HG02763 (cell line): Measurements from ENCODE around the gene CD99.
"Not testable (repeated sequence)": the region's sequence is repeated elsewhere in the genome, so short reads cannot be mapped to it uniquely, and the experiment has no call there.

Experiments used
- ATAC-seq: cut with Tn5 transposase; IDR thresholded peaks from one replicate; pipeline ENCODE4 v1.9.1; 2021; ENCODE audit warnings: mild to moderate bottlenecking, moderate library complexity; ENCODE audit not compliant: unreplicated experiment

CD99 gene

GRCh38 chrX:2675657-2676200 lies 15.4 kb upstream of the CD99 start:
- ATAC-seq = not testable (repeated sequence)

DNA sequence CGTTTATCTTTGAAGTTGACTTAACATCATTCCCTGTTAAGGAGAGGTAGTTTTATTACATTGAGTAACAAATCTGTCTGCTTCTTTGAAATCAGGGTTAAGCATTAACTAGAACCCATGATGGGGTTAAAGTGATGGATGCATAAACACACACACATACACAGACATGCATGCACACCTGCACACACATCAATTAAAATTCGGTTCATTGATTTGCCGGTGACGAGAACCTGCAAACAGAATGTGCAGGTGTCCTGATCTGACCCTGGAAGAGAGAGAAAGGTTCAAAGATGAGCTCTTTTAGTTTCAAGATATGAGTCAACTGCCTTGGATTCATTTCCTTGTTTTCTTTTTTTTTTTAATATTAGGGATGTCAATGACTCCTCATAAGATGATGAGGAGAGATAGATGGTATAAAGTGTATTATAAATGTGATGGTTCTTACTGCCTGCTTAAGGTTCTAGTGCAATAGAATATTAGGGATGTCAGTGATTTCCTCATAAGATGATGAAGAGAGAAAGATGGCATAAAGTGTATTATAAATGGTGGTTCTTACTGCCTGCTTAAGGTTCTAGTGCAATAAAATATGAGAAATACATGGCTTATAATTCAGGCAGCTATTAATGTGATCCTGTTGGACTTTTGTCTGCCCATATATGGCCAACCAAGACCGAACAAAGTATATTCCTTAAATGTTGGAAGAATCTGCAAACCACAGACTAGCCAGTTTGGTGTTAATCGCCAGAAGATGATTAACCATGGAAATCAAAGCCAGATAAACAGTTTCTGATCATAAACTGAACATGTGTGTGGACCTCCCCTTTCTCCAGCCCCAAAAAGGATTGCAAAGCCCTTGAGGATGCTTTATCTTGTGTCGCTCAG lies 14.1 kb upstream of the CD99 start:
- ATAC-seq = no peak

DNA sequence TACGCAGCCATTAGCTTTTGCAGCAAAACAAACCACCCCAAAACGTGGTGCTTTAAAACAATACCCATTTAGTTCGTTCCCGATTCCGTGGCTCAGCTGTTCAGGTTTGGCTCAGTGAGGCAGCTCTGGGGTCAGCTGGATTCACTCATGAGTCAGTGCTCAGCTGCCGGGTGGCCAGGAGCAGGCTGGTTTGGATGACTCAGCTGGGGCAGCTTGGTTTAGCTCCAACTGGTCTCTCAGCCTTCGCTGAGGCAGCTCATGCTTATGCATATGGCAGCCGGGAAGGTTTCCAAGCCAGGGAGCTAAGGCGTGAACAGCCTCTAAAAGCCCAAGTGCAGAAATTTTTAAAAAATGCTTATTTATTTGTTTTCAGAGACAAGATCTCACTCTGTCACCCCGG lies 13.3 kb upstream of the CD99 start:
- ATAC-seq = no peak

- no peak for ATAC-seq
These were observed 12.5 kb upstream of the CD99 start for GRCh38 chrX:2678583-2678982.

DNA sequence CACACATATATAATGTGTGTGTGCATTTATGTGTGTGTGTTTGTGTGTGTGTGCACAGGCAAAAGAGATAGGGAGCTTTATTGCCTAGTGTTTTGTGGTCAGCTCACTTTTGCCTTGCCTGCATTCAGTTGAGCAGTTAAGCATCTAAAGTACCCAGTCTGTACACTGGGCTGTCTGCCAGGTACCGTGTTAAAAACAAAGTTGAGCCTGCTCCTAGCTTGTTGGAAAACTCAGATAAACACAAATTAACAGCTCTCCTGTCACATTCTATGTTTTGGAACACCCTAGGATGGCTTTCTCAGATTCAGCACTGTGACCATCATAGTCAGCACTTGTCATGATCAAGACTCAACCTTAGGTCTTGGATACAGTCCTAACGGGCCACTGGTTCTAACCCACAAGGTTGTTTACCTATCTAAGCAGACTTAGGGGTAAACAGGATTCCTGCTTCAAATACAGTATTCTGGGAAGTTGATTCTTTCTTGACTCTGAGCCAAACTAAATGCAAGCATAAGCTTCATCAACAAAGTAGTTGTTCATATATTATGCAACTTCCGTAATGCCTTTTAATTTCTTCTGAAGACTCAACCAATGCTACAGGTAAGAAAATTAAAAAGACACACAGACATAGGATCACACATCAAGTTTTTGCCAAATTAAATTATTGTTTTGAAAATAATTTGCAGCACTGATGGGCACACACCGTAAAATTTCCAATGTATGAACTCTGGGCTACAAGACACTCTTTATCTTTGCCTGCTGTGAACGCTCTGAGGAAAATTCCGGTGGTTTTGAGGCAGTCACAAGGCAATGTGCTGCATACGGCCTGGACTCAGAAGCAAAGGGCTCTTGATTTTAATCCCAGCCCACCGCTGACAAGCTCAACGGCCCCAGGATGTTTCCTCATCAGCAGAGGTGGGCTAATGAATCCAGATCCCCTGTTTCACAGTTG lies 11.3 kb upstream of the CD99 start:
- ATAC-seq = no peak

DNA sequence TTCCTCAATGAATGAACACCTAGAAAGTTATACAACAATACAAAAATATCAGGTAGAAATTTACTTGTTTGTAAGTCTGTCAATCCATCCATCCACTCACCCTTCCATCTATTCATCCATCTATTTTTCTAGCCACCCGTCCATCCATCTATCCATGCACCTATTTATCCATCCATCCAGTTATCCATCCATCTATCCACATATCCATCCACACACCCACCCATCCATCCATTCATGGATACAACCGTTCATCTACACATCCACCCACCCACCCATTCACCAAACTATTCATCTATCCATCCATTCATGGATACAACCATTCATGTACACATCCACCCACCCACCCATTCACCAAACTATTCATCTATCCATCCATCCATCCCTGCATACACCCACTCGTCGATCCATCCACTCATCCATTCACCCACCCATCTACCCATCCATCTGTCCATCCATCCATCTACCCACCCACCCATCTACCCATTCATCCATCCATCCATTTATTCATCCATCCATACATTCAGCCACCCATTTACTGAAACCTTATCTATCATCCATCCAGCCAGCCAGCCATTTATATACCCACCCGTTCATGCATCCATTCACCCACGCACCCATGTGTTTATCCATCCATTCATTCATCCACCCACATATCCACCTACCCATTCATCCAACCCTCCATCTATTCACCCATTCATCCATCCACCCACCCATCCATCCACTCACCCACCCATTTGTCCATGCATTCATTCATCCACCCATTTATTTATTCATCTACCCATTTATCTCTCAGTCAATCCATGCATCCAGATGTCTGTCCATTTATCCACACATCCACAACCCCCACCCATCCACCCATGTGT lies 10.4 kb upstream of the CD99 start:
- no peak for ATAC-seq

- ATAC-seq = no peak
These were observed 8.4 kb upstream of the CD99 start for GRCh38 chrX:2682565-2683177.

GRCh38 chrX:2684256-2684655 lies 6.8 kb upstream of the CD99 start:
- ATAC-seq = no peak

DNA sequence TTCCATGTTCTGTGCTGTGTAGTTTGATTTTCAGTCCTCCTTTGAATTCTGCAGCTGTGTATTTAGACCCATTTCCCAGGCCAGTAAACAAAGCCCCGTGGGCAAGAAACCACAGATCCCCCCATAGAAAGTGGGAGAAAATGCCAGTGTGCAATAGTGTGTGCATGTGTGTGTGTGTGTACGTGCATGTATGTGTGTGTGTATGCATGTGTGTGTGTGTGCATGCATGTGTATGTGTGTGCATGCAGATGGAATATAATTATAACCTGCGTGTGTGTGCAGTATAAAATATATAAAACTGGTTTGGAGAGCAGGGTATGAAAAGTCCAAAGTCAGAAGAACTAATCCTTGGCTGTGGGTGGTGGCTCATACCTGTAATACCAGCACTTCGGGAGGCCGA lies 5.2 kb upstream of the CD99 start:
- no peak for ATAC-seq

GRCh38 chrX:2689773-2690666 lies 1.1 kb upstream of the CD99 start:
- ATAC-seq = no peak

- no peak for ATAC-seq
These were observed 587 bp downstream of the CD99 start for GRCh38 chrX:2691543-2692220.

DNA sequence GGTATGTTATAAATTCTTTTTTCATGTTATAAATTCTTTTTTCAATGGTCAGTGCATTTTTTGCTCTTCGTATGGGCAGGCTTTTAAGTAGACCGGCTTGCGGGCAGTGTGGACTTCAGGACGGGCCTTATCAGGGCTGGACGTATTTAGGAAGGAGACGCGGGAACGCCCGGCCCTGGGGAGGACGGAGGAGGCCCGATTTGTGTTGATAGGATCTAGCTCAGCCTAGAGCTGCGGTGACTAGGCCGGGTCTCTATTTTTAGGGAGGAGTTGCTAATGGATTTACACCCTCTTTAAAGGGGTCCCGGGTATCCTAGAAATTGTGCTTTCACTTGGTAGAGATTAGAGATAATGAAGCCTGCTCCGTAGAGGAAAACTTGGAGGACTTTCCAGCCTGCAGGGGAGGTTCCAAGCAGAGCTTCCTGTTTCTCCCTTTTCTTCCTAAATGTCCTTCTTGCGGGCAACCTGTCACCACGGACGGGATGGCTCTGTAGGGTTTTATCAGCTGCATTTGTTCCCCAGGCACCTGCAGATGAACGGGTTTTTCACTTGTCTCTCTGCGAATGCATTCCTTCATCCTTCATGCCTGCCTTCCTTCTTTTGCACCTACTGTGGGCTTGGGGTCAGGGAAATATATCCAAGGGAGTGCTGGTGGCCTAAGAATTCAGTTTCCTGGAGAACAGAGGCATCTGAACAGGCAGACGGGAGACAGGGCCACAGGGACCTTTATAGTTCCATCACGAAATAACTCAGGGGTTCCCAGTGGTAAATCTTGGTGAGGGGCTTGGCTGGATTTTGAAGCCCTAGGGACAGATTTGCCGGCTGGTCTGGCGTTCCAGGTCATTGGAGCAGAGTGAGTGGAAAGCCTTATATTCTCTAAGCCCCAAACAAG lies 1.4 kb downstream of the CD99 start:
- no peak for ATAC-seq

GRCh38 chrX:2693113-2694002 lies 2.3 kb downstream of the CD99 start:
- ATAC-seq = no peak

DNA sequence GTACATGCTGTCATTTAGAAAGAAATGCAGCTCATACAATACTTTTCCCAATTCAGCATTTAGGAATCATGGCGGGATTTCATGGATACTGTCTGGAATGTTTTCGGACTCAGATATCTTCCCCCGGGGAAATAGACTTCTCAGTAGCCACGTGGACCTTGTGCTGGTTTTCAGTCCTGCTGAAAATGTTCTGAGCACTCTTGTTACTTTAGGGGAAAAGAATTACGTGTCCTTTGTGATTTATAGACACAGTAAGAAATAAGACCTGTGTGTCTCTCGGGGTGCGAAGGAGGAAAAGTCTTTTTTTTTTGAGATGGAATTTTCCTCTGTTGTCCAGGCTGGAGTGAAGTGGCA lies 3.8 kb downstream of the CD99 start:
- no peak for ATAC-seq

DNA sequence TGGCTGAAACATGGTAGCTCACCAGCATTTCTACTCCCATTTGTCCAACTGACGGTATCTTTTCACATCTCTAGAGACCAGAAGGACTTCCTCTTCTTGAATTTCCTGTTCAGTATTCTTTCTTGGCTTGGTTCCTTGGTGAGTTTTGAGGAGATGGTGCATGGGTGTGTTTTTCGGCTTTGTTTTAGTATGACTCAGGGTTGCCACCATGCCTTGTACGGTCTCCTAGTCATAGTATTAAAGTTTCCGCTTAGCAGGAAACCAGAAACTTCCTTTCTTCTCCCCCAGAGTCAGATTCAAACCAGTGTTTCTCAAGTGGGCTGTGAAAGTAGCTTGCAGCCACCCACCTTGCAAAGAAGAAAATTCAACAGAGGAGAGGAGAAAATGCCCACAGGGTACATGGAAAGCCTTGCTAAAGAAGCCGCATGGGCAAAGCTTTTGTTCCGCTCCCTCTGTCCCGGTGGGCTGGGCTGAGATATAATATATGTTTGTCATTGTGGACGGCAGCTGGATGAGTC lies 5.7 kb downstream of the CD99 start:
- peak; percentile 85 for ATAC-seq

GRCh38 chrX:2697306-2697705 lies 6.2 kb downstream of the CD99 start:
- ATAC-seq = no peak
